ENCODE results near the gene CNOT1.
"Not testable (repeated sequence)": the region's sequence is repeated elsewhere in the genome, so short reads cannot be mapped to it uniquely, and the experiment has no call there.

Gene CNOT1

DNA sequence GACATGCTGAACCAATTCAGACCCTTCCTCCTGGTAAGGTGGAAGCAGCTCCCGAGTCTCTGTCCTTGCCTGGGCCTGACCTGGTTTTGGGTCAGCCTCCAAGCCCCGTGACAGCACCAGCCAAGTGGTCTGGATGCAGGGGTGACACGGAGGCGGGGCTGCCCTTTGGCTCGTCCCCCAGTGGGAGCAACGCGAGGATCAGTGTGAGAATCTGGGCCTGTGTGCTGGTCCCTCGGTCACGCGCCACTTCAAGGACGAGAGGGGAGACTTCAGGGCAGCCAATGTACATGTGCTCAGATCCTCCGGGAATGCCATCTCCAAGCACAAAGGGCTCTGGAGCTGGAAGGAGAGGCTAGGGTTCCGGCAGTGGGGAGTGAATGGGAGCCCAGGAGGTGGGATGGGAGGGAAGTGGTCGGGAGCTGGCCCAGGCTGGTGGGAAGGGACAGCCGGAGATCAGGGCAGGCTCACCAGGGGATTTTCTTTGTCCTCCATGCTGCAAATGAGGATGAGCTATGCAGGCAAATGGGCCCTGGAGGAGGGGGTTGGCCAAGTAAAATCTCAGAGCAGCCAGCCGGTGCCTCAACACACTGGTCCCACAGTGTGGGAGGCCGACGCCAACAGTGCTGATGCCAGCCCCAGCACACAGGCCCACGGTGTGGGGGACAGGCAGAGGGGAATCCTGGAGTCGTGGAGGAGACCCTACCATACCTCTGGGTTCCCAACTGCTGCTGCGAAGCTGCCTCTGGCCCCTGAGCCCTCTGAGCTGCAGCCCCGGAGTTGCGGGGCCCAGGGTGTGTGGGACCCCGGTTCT lies 133.9 kb downstream of the CNOT1 start:
- no peaks in the 10 kb centered on the region for H3K9me3 ChIP-seq (ENCODE audit: control insufficient read depth, insufficient read depth, low read length)
- no peaks in the 10 kb centered on the region for H3K27me3 ChIP-seq (ENCODE audit: control insufficient read depth, insufficient read depth, low read length)
- peak overlapping the region; percentile 54 for H3K9ac ChIP-seq (ENCODE audit: low read depth, low read length)
- no peaks in the 10 kb centered on the region for H3K36me3 ChIP-seq (ENCODE audit: control insufficient read depth, insufficient read depth, low read length)
- H3K4me3 ChIP-seq (ENCODE audit: low read depth, low read length): peak overlapping the region; percentile 13
- H3K4me1 ChIP-seq (ENCODE audit: control insufficient read depth, insufficient read depth, low read length): peaks cover 8% of the 10 kb centered on the region

DNA sequence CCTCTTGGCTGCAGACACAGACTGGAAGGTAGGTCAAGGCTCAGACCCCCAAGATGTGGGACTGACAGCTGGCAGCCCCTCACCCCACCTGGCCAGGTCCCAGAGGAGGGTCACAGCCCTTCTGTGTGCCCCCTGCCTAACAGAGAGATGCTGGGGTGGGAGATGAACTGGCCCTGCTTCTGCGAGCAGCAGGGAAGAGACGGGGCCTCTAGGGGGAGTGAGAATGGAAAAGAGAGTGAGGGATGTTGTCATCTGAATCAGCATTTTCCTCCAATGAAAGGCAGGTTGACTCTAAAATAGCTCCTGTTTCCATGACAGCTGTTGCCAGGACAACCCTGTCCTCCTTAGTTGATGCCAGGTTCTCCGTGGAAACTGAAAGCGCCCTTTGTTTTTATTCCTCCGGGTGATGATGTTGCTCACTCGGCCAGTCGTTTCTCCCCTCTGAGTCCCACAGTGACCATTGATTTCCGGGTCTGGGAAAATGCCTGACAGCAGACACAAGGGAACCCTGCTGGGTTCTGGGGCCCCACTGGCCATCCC lies 134.6 kb downstream of the CNOT1 start:
- peaks cover 8% of the 10 kb centered on the region for H3K4me1 ChIP-seq (ENCODE audit: control insufficient read depth, insufficient read depth, low read length)
- H3K36me3 ChIP-seq (ENCODE audit: control insufficient read depth, insufficient read depth, low read length): no peaks in the 10 kb centered on the region
- no peaks in the 10 kb centered on the region for H3K27me3 ChIP-seq (ENCODE audit: control insufficient read depth, insufficient read depth, low read length)
- H3K9ac ChIP-seq (ENCODE audit: low read depth, low read length): no peak overlapping the region
- no peak overlapping the region for H3K4me3 ChIP-seq (ENCODE audit: low read depth, low read length)
- no peaks in the 10 kb centered on the region for H3K9me3 ChIP-seq (ENCODE audit: control insufficient read depth, insufficient read depth, low read length)

DNA sequence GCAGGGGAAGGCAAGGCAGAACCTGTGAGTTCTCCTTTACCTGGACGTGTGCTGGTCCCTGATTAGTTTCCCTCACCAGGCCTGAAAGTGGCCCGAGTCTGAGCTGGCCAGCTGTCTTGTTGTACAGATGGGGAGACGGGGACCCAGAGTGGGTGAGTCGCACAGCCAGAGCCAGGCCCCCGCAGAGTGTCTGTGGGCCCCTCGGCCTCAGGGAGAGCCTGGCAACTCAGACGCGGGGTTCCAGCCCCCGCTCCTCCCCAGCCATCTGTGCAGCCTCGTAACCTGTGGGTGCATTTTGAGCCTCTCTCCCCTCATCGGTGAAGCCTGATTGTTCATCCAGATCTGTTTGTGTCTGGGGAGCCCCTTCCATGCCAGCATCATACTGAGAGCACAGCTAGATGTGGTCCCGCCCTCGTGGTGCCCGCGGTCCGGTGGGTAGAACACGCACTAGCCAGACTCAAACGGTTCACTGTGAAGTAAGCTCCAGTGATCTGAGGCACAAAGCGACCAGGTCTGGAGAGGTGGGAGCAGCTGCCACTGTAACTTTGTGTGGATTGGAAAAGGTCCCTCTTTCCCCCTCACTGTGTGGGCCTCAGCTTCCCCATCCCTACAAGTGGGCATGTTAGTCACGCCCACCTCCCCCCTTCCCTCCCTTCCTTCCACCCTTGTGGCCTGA lies 135.7 kb downstream of the CNOT1 start:
- no peaks in the 10 kb centered on the region for H3K9me3 ChIP-seq (ENCODE audit: control insufficient read depth, insufficient read depth, low read length)
- no peak overlapping the region for H3K9ac ChIP-seq (ENCODE audit: low read depth, low read length)
- H3K27me3 ChIP-seq (ENCODE audit: control insufficient read depth, insufficient read depth, low read length): no peaks in the 10 kb centered on the region
- H3K4me3 ChIP-seq (ENCODE audit: low read depth, low read length): no peak overlapping the region
- H3K36me3 ChIP-seq (ENCODE audit: control insufficient read depth, insufficient read depth, low read length): no peaks in the 10 kb centered on the region
- peaks cover 4% of the 10 kb centered on the region for H3K4me1 ChIP-seq (ENCODE audit: control insufficient read depth, insufficient read depth, low read length)

GRCh38 chr16:58492735-58493134 lies 136.9 kb downstream of the CNOT1 start:
- H3K36me3 ChIP-seq (ENCODE audit: control insufficient read depth, insufficient read depth, low read length): no peaks in the 10 kb centered on the region
- no peaks in the 10 kb centered on the region for H3K9me3 ChIP-seq (ENCODE audit: control insufficient read depth, insufficient read depth, low read length)
- H3K4me3 ChIP-seq (ENCODE audit: low read depth, low read length): no peak overlapping the region
- H3K9ac ChIP-seq (ENCODE audit: low read depth, low read length): no peak overlapping the region
- H3K27me3 ChIP-seq (ENCODE audit: control insufficient read depth, insufficient read depth, low read length): no peaks in the 10 kb centered on the region
- H3K4me1 ChIP-seq (ENCODE audit: control insufficient read depth, insufficient read depth, low read length): peaks cover 4% of the 10 kb centered on the region

GRCh38 chr16:58492066-58492465 lies 137.6 kb downstream of the CNOT1 start:
- Histone ChIP-seq H3K4me1 (ENCODE audit: control insufficient read depth, insufficient read depth, low read length) (peaks cover 4% of the 10 kb centered on the region), H3K27me3 (ENCODE audit: control insufficient read depth, insufficient read depth, low read length) (no peaks in the 10 kb centered on the region), H3K9me3 (ENCODE audit: control insufficient read depth, insufficient read depth, low read length) (no peaks in the 10 kb centered on the region), H3K36me3 (ENCODE audit: control insufficient read depth, insufficient read depth, low read length) (no peaks in the 10 kb centered on the region), H3K4me3 (ENCODE audit: low read depth, low read length) (no peak overlapping the region), H3K9ac (ENCODE audit: low read depth, low read length) (no peak overlapping the region)

DNA sequence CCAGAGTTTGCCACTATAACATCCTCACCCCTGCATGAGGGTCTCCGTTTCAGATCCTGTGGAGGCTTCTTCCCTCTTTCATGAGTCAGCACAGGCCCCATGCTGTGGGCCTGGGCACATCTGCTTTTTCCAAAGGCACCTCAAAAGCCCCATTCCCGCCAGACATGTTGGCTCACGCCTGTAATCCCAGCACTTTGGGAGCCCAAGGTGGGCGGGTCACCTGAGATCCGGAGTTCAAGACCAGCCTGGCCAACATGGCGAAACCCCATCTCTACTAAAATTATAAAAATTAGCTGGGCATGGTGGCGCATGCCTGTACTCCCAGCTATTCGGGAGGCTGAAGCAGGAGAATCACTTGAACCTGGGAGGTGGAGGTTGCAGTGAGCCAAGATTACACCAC lies 139.1 kb downstream of the CNOT1 start:
- not testable (repeated sequence) for H3K36me3 ChIP-seq (ENCODE audit: control insufficient read depth, insufficient read depth, low read length); H3K4me1 ChIP-seq (ENCODE audit: control insufficient read depth, insufficient read depth, low read length); H3K9me3 ChIP-seq (ENCODE audit: control insufficient read depth, insufficient read depth, low read length); H3K27me3 ChIP-seq (ENCODE audit: control insufficient read depth, insufficient read depth, low read length); H3K9ac ChIP-seq (ENCODE audit: low read depth, low read length); H3K4me3 ChIP-seq (ENCODE audit: low read depth, low read length)

DNA sequence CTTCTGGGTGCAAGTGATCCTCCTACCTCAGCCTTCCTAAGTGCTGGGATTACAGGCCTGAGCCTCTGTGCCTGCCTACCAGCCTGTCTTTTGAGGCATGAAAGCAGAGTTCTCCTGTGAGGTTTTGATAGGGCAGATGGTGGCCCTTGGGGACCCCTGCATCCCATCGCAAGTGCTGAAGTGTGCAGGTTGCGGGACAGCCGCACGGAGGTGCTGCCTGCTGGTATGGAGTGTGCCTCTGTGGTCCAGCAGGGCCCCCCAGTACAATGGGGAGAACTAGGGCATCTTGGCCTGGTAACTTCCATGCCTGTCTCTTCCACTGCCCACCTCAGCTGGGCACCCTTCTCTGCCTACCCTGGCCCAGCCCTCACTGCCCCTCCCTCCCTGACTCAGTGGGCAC lies 139.6 kb downstream of the CNOT1 start:
- Histone ChIP-seq H3K4me3 (ENCODE audit: low read depth, low read length) (no peak overlapping the region), H3K9ac (ENCODE audit: low read depth, low read length) (no peak overlapping the region), H3K4me1 (ENCODE audit: control insufficient read depth, insufficient read depth, low read length) (no peaks in the 10 kb centered on the region), H3K27me3 (ENCODE audit: control insufficient read depth, insufficient read depth, low read length) (no peaks in the 10 kb centered on the region), H3K36me3 (ENCODE audit: control insufficient read depth, insufficient read depth, low read length) (no peaks in the 10 kb centered on the region), H3K9me3 (ENCODE audit: control insufficient read depth, insufficient read depth, low read length) (no peaks in the 10 kb centered on the region)

DNA sequence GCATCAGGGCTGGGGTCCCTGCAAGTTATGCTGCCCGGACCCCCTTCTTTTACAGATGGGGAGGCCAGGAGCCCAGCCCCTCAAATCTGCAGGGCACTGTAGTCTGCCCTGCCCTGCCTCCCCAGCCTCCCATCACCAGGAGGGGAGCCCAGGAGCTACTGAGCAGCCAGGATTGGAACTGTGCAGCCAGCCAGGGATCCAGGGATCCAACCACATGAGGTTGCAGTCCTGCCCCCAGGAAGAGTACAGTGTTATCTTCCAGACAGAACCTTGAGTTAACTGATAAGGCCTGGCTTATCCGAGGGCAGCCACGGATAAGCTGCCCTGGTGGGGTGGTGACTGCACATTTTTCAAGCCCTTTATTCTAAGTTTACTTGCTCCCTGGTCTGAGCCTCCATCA lies 141.1 kb downstream of the CNOT1 start:
- no peaks in the 10 kb centered on the region for H3K27me3 ChIP-seq (ENCODE audit: control insufficient read depth, insufficient read depth, low read length)
- no peaks in the 10 kb centered on the region for H3K4me1 ChIP-seq (ENCODE audit: control insufficient read depth, insufficient read depth, low read length)
- no peaks in the 10 kb centered on the region for H3K9me3 ChIP-seq (ENCODE audit: control insufficient read depth, insufficient read depth, low read length)
- H3K4me3 ChIP-seq (ENCODE audit: low read depth, low read length): no peak overlapping the region
- H3K9ac ChIP-seq (ENCODE audit: low read depth, low read length): no peak overlapping the region
- no peaks in the 10 kb centered on the region for H3K36me3 ChIP-seq (ENCODE audit: control insufficient read depth, insufficient read depth, low read length)

DNA sequence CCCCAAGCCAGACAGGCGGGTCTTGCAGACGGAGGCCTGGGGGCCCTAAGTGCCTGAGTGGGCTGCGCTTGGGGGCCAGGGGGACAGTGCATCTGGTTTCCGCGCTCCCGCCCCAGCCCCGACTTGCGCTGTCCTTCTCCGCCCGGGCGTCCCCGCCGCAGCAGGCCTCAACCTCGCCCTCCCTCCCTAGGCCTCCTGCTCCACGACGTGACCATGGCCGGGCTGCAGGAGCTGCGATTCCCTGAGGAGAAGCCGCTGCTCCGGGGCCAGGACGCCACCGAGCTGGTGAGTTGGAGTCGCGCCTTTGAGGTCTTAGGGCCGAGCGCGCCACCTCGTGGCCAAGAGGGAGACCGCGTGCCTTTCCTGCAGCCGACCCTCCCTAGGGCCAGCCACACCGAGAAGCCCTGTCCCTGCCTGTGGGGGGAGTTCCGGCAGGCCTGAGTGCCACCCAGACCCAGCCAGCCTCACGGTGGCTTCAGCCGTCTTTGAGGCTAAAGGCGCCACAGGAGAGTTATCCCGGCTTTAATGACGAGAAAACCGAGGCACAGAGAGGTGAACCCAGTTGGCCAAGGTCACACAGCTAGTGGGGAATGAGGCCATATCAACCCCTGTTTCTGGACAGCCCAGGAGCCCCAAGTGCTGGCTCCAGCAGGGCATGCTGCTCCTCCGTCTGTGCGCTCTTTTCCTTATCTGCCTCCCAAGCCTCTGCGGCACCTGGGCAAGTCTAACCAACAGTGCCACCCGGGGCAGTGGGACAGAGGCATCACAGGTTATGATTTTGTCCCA lies 141.9 kb downstream of the CNOT1 start:
- H3K4me3 ChIP-seq (ENCODE audit: low read depth, low read length): no peak overlapping the region
- no peaks in the 10 kb centered on the region for H3K9me3 ChIP-seq (ENCODE audit: control insufficient read depth, insufficient read depth, low read length)
- H3K36me3 ChIP-seq (ENCODE audit: control insufficient read depth, insufficient read depth, low read length): no peaks in the 10 kb centered on the region
- H3K27me3 ChIP-seq (ENCODE audit: control insufficient read depth, insufficient read depth, low read length): no peaks in the 10 kb centered on the region
- no peak overlapping the region for H3K9ac ChIP-seq (ENCODE audit: low read depth, low read length)
- no peaks in the 10 kb centered on the region for H3K4me1 ChIP-seq (ENCODE audit: control insufficient read depth, insufficient read depth, low read length)

DNA sequence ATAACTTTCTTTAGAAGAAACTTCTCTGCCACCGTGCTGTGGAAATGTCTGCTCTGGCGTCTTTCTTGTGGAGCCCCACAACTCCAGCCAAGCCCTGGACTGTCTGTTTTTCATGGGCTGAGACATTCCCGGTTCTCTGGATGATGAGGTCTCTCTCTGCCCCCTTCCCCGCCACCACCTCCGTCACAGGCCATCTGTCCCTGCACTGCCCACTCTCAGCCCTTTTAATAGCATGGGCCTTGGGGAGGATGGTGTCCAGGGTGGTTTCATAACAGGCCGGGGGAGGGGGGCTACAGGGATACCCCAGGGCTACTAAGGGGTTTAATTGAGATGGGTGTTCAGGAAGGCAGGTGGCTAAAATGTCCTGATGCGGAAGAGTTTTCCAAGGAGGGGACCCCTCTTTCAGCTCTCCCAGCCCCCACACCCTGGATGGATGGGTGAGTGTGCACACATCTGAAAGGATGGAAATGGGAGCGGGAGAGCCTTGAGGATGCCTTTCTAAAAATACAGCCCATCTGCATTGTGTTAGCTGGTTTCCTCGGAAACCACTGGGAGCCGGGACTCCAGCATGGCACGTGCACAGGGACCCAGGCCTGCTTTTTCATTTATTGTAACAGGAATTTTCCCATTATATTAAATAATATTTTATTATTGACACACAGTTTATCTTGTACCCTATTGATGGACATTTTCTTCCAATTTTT lies 144.3 kb downstream of the CNOT1 start:
- H3K36me3 ChIP-seq (ENCODE audit: control insufficient read depth, insufficient read depth, low read length): no peaks in the 10 kb centered on the region
- H3K9me3 ChIP-seq (ENCODE audit: control insufficient read depth, insufficient read depth, low read length): no peaks in the 10 kb centered on the region
- H3K4me1 ChIP-seq (ENCODE audit: control insufficient read depth, insufficient read depth, low read length): no peaks in the 10 kb centered on the region
- no peak overlapping the region for H3K9ac ChIP-seq (ENCODE audit: low read depth, low read length)
- H3K27me3 ChIP-seq (ENCODE audit: control insufficient read depth, insufficient read depth, low read length): no peaks in the 10 kb centered on the region
- H3K4me3 ChIP-seq (ENCODE audit: low read depth, low read length): no peak overlapping the region

DNA sequence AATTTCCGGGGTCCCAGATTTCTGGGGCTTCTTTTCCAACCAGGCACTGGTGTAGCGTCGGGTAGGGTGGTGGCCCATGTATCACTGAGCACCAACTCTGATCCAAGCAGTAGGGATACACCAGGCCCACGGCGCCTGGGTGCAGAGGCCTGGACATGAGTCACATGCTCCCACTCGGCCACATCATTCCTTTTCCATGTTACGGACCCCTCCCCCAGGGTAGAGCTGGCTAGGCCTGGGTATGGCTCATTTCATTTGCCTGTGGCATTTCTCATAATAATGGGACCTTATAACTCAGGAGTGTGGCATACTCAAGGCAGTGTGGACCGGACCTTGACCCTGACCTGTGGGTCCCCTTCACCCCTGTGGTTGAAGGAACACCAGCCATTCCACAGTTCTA lies 147.7 kb downstream of the CNOT1 start:
- no peaks in the 10 kb centered on the region for H3K9me3 ChIP-seq (ENCODE audit: control insufficient read depth, insufficient read depth, low read length)
- H3K36me3 ChIP-seq (ENCODE audit: control insufficient read depth, insufficient read depth, low read length): no peaks in the 10 kb centered on the region
- no peaks in the 10 kb centered on the region for H3K27me3 ChIP-seq (ENCODE audit: control insufficient read depth, insufficient read depth, low read length)
- H3K9ac ChIP-seq (ENCODE audit: low read depth, low read length): no peak overlapping the region
- H3K4me1 ChIP-seq (ENCODE audit: control insufficient read depth, insufficient read depth, low read length): no peaks in the 10 kb centered on the region
- H3K4me3 ChIP-seq (ENCODE audit: low read depth, low read length): no peak overlapping the region

Measured in iPS-15b (cell line).